ENCODE data around the gene TMEM108.
A peak's percentile ranks its signal among the peaks of the same experiment; 100 is the strongest.
"Not testable (repeated sequence)": the region's sequence is repeated elsewhere in the genome, so short reads cannot be mapped to it uniquely, and the experiment has no call there.

The TMEM108 gene

DNA sequence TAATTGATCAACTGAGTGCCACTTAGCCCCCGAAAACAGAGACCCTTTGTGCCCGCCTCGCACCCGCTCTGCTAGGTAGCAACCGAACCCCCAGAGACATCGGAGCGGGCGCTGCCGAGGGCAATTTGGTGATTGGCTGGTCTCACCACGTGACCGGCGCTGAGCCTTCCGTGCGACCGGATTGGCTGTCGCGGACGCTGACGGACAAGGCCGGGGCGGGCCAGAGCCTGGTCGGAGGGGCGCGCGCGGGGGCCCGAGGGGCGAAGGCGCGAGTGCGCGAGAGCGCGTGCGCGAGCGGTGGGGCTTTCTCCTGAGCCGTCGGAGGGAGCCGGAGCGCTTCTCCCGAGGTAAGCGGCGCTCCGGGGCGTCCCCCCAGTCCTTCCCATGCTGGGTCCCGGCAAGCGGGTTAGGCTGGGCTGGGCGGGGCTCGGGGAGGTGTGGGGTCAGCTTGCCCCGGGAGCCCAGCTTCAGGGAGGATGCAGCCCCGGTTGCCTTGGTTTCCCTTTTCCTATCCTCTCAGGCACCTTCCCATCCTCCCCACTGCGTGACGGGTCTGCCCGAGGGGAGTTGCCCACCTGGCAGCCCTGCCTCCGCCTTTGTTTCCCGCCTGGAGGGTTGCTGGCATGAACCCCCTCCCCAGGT, at the start of gene TMEM108:
Gene TMEM108 (plus strand): TSS at position 303 of the 642 bp plus-strand sequence.
- no peak for DNase-seq

DNA sequence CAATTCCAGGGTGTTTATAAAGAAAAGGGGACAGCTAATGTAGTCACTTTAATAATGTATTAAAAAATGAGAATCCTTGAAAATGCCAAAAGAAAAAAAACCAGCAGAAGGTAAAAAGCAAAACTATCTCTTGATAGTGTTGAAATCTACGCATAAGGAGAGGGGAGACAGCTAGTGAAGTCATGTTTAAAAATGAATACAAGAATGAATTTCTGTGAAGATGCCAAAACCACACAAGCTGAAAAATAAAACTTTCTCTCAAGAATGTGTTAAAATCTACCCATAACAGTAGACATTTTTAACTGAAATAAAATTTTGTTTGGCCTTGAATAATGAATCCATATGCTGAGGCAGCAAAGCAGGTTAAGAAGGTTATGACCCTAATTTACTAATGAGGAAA, 42.2 kb upstream of the TMEM108 start:
- no peak for DNase-seq

DNA sequence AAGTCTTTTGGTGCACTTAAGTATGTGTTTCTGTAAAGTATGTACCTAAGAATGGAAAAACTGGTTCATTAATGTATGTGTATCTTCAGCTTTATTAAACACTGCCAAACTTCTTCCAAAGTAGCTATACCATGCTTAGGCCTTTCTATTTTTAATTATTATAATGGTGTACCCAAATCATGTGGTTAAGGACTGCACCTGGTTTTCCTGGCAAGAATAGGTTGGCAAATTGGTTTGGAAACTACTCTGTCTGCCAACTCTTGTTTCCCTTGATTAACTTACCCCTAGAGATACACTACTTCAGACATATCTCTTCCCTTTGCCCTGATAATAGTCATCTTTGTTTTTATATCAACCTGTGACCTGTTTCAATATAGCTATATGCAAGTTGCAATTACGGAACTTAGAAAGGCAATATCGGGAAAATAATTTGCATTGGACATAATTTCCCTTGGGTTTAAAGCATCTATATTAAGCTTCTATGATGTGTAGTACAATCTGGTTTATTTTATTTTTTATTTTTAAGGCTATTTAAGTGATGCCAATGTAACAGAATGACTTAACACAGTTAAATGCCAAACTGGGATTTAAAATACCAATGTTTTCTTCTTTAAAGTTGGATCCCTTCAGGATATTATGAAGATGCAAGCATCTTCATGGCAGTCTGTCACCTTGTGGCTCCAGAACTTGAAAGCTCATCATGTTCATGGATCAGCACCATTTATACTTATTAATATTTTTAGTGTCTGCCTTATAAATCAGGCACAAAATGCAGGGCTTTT, 40.6 kb upstream of the TMEM108 start:
- DNase-seq, result no peak

DNA sequence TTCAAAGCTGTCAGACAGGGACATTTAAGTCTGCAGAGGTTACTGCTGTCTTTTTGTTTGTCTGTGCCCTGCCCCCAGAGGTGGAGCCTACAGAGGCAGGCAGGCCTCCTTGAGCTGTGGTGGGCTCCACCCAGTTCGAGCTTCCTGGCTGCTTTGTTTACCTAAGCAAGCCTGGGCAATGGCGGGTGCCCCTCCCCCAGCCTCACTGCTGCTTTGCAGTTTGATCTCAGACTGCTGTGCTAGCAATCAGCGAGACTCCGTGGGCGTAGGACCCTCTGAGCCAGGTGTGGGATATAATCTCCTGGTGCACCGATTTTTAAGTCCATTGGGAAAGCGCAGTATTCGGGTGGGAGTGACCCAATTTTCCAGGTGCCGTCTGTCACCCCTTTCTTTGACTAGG, 33.2 kb upstream of the TMEM108 start:
- not testable (repeated sequence) for DNase-seq

DNA sequence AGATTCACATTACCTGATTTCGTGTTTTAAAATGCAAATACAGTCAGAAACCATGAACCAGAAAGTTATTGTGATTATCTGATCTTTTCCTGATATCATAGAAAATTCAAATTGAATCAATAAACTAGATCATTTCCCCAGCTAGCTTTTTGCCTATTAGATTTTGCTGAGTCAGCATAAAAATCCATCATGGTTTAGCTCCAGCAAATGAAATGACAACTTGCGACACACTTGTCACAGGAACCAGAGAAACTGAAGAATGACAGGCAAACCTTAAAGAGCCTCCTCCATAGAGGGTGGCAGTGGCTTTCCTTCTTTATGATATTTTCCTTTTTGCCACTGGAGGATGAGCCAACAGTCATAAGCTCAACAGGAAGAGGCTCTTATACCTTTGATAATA, 30.6 kb upstream of the TMEM108 start:
- no peak for DNase-seq

DNA sequence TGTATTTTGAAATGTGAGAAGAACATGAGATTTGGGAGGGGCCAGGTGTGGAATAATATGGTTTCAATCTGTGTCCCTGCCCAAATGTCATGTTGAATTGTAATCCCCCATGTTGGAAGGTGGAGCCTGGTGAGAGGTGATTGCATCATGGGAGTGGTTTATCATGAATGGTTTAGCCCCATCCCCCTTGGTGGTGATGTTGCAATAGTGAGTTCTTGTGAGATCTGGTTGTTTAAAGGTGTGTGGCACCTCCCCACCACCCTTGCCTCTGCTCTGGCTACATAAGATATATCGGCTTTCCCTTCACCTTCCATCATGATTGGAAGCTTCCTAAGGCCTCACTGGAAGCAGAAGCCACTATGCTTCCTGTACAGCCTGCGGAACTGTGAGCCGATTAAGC, 23.9 kb upstream of the TMEM108 start:
- no peak for DNase-seq

DNA sequence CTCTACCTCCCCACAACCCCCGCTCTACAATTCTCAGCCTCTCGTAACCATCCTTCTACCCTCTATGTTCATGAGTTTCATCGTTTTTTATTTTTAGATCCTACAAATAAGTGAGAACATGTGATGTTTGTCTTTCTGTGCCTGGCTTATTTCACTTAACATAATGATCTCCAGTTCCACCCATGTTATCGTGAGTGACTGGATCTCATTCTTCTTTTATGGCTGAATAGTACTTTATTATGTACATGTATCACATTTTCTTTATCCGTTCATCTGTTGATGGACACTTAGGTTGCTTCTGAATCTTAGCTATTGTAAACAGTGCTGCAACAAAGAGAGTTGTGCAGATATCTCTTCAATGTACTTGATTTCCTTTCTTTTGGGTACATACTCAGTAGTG, 22.6 kb upstream of the TMEM108 start:
- DNase-seq, result not testable (repeated sequence)

DNA sequence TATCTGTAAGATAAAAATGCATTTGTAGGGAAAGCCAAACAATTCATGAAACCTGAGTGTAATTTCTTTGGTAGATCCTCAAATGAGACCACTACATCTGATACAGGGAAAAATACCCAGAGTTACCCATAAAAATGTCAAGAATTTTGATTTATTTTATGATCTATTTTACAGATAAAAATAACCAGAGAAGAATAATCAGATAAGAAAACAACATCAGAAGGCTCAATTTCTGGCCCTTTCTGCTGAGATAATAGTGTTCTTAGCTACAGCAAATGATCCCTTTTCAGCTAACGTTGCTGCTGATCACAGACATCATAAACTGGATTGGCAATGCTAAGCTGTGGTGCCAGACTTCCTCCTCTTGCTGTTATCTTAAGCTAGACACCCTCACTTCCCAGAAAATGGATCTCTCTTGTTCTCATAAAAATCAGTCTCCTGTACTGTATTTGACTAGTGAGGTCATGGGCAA, 21.3 kb upstream of the TMEM108 start:
- no peak for DNase-seq

DNA sequence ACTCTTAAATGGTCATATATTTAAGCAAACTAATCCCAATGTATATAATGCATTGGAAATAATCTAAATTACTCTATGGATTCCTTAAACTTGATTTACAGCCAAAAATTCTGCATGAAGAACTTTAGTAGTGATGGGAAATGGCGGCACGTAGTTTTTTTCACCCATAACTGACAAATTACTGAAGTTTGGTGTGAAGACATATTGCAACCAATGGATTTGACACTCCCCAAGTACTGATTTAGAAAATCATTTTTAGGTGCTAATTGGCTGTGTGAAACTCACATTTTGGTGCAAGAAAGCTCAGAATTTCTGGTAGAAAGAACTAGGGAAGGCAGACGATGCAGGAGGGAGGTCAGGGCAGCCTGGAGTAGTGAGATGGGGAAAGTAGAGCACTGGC, 19.3 kb upstream of the TMEM108 start:
- DNase-seq, result no peak

DNA sequence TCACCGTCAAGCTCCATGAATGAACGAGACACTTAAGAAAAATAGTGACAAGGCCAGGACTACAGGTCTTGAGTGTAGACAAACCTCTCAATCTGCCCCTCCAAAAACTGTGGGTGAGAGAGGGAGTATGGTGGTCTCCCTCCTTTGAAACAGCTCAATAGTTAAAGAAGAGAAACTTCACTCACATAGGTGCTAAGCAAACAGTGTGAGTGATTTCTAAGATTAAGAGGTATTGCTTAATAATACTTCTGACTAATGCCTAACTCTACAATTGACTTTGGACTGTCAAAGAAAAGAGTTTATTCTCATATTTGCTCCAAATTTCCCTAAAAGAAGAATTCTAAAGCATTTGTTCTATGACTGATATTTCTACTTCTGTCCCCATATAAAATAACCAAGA, 17.0 kb upstream of the TMEM108 start:
- no peak for DNase-seq

DNA sequence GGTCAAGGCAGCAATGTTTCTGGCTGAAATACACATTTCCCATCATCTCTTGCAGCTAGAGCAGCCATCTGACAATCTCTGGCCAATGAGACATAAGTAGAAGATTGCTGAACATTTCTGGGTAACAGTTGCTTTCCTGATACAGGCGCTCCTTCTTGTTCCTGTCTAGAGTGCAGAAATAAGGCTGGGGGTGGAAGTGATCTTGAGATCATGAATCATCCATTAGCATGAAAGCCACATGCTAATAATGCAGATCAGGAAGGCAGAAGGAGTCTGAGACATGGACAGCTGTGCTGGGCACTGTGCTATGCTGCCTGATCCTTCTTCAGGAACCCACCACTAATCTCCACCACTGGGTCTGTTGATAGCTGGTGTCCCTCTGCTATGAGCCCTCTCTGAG, 14.8 kb upstream of the TMEM108 start:
- DNase-seq, result no peak

DNA sequence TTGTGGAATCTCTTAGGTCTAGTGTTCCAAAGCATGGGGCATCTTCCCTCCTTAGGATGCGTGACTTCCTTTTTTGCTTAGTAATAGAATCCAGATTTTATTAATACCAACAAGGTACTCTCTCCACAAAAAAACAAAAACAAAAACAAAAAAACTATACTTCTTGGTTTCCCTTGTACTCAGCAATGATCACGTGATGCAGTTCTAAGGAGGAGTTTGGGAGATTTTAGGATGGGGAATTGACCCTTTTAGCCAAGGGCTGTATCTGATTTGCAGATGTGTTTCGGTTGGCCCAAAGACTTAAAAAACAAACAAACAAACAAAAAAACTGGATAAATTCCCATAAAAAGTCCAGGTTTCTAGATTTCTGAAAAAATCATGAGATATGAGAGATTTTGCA, 12.6 kb upstream of the TMEM108 start:
- DNase-seq, result no peak

DNA sequence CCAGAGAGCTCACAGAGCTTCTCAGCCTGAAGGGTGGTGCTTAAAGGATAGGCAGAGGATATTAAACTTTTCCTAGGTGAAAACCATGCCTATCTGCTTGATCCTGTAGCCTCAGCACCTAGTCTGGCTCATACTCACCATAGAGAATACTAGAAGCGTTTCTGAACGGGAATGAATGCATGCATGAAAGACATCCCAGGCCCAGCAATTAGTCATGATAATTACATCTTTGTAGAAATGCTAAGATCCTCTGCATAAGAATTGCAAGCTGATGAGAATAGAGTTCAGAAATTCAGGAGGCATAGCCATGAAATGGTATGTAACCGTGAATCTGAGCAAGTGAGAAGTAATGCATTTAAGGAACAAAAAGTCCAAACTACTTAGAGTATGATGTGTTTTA, 5.9 kb upstream of the TMEM108 start:
- no peak for DNase-seq

DNA sequence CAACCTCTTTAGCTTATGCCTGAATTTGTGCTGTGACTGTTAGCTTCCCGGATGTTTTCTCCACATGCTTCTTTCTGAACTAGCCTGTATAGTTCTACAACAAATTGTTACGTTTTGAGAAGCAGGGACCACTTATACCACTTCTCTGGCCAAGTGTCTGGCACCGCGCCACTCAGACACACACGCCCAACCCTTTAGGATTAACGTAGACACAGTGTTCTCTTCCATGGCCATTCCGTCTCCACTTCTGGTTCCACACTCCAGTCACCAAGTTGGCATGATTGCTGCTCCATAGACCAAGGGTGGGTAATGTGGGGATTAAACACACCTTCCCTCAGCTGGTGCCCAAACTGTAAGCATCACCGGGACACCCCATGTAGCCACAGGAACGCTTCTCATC, 755 bp upstream of the TMEM108 start:
- no peak for DNase-seq

DNA sequence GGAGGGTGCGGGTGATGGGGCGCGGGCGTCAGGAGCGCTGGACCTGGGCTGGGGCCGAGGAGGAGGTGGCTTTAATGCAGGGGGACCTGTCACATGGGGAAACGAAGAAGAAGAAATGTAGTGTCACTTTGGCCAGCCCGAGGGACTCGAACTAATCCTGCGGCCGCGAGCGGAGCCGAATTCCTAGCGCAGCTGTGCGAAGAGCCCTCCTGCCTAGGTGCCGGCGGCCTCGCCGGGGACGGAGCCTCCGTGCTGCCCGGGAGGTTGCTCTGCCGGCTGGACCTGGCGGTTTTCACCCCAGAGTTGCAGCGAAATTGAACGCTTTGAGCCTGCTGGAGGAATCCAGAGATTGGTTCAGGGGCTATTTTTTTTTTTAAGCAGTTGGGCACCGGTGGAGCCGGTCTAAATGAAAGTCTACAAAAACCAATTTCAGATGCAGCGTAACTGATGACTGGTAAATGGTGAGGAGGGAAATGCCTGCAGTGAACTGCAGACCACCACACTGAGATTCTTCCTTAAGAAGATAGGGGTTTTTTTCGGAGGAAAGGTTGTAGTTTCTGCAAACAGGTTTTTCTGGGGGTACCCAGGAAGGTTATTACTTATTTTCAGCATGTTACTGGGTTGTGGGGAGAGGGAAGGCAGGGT, 662 bp downstream of the TMEM108 start:
- DNase-seq, result no peak

DNA sequence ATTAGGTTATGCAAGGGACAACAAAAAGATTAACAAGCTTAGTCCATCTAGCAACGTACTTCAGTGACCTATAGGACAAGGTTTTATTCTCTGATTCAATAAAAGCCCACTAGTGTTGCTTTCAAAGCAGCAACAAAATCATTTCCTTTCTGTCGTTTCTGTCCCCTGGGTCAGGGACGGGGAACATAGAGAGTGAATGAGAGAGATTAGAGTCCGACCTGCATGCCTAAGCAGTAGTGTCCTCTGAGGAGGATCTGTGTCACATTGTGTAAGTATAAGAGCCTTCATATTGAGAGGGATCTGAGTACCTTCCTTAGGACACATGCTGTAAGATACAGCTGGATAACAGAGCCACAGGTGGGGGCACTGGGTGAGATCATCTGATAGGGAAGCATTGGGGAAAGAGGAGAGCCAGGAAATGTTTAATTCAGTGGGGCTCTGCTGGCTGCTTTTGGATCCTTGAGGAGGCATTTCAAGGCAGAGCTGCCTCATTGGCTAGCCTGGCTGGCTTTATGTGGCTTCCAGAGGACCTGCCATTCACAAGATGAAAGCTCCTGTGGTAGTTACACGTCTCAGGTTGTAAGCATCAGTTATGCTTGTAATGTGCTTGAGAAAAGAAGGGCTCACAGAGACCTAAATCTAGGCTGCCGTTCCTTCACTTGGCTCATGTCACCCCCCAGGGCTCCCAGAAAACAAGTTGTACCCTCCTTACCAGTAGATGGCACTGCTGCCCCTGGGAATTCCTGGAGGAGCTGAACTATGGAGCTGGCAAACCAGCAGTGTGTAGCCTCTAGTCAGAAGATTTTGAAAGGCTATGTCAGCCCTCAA, 2.7 kb downstream of the TMEM108 start:
- peak; percentile 45 for DNase-seq

DNA sequence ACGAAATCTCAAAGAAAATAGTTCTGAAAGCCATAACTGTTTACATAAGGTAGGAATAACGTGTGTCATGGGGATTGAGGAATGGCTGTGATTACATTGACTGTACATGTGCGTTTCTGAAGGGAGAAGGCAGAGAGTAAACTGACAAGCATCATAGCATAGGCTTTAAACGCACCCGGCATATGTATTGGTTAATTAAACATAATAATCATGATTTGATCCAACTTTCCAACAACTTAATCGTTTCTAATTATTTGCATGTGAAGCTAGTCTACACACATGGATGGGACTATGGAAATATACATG, 3.3 kb downstream of the TMEM108 start:
- DNase-seq, result no peak

DNA sequence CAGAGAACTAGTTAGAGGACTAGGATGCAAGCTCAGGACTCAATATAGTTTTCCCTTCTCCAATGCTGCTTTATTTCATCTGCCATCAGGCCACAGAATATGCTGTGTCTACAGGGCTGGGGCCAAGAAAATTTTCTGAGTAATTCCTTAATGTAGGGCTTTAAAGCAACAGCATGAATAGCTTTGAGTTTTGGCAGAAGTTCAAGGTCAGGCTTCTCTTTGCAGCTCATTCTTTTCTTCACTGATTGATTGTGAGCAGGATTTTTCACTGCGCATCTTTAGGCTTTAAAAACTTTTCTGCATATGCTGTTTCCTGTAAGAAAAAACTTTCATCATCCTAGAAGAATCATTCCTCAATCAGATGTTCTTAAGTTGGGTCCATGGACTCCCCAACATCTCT, 4.6 kb downstream of the TMEM108 start:
- no peak for DNase-seq

DNA sequence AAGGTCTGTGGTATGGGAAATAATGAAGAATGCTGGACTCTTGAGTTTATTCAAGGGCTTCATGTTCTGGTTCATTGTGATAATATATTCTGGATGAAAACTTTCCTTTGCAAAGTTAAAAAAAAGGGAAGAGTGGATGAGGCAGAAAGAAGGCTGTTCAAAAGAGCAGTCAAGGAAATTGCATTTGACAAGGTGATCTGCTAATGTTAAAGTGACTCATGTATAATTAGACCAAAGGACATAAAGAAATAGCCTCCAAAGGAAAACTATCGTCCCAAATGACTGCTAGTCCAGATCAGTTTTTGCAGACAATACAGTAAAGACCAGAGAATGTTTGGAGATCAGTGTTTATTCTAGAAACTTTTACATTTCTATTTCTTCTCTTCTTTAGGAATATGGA, 9.8 kb downstream of the TMEM108 start:
- DNase-seq, result no peak

DNA sequence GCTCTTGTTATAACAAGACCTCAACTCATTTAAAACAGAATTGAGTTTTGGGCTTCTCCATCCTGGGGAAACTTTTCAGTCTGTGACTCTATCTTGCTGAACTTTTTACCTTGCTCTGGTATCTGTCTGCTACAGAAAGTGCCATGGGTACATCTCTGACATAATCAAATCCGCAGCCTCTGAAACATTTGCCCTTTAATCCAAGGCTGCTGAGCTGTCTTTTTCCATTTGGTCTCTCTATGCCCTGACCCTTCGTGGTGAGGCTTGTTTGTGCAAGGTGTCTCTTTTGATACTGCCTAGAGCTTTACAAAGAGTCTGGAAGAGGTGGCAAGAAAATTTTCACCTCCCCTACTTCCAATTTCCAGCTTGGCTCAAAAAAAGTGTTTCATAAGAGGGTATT, 11.3 kb downstream of the TMEM108 start:
- no peak for DNase-seq

DNA sequence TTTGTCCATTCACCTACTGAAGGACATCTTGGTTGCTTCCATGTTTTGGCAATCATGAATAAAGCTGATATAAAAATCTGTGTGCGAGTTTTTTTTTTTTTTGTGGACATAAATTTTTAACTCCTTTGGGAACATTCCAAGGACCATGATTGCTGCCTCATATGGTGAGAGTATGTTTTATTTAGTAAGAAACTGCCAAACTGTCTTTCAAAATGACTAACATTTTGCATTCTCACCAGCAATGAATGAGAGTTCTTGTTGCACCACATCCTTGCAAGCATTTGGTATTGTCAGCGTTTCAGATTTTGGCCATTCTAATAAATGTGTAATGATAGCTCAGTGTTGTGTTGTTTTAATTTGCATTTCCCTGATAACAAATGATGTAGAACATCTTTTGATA, 12.7 kb downstream of the TMEM108 start:
- no peak for DNase-seq

DNA sequence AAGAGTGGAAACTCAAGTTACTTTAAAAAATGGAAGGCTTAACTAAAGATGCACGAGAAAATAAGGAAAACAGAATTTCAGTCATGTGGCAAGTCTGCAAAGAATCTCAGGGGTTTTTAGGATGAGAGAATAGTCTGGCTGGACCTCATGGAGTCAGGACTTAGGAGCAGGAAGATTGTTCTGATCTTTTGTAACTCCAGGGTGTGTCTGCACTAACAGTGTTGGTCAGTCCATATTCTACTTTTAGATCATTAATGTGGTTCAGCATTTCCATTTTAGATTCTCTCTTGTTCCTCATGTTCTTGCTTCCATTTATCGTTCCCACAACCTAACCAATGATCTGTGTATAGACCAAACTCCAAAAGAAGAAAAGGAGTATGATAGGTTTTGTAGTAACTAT, 15.3 kb downstream of the TMEM108 start:
- no peak for DNase-seq

DNA sequence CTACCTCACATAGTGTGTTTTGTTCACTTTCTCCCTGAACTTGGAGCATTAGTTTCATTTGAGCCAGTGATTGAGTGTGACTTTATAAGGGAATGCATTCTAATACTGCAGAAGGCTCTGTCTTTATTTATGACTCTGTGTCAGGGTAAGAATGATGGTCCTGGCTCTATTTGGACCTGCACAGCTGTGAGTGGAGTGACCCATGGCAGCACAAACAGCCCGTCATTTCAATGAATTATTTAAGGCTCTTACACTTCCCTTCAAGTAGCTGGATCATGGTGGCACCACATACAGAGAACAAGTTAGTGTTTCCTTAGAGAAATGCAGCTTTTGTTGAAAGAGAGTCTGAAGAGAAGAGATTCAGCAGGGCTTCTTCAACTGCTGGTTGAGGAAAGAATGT, 16.4 kb downstream of the TMEM108 start:
- DNase-seq, result no peak

DNA sequence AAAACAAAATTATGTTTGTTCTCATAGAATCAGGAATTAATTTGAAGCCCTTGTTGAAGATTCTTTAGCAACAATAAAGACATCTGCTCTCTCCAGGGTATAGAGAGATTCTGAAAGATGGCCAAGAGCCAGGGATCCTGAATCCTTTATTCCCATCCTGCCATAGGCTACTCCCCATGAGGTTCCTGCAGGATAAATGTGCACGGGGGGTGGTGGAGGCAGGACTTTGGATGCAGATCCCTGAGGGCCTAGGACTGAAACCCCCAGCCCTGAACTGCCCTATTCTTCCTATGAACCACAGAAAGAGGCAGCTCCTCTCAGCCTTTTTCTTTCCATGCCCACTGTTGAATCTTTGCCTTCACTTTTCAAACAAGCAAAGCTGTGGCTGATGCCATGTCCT, 17.1 kb downstream of the TMEM108 start:
- DNase-seq, result no peak

Measured in amniotic stem cell (primary cell).